GM19240 (cell line): ENCODE measurements around the gene DCAKD.
"Not testable (repeated sequence)": the region's sequence is repeated elsewhere in the genome, so short reads cannot be mapped to it uniquely, and the experiment has no call there.

Experiments
- DNase-seq: peaks from one replicate; pipeline ENCODE4 v3.0.0; 2011; ENCODE audit warnings: low spot score; ENCODE audit not compliant: insufficient read length

The DCAKD gene

GRCh38 chr17:45067637-45068036, 16.2 kb upstream of the DCAKD start:
- DNase-seq, result no peak

- DNase-seq, result no peak
Observed at GRCh38 chr17:45063198-45063597, 11.8 kb upstream of the DCAKD start.

GRCh38 chr17:45061606-45062205, 10.3 kb upstream of the DCAKD start:
- DNase-seq, result no peak

- DNase-seq, result peak; percentile 83
Observed at GRCh38 chr17:45060797-45061605, 9.6 kb upstream of the DCAKD start, which contains the start of gene NMT1. Gene NMT1, plus strand, starts transcription at chr17:45061317. Its CDS starts 13 bp downstream, at chr17:45061330.

GRCh38 chr17:45060382-45060796, 9.0 kb upstream of the DCAKD start:
- no peak for DNase-seq

GRCh38 chr17:45052052-45052772, 780 bp upstream of the DCAKD start:
- DNase-seq, result no peak

GRCh38 chr17:45051720-45052051, 254 bp upstream of the DCAKD start:
- DNase-seq, result not testable (repeated sequence)

- DNase-seq, result no peak
Observed at GRCh38 chr17:45050481-45051059, 862 bp downstream of the DCAKD start.

GRCh38 chr17:45048795-45049563, 2.5 kb downstream of the DCAKD start:
- DNase-seq, result no peak

- DNase-seq, result no peak
Observed at GRCh38 chr17:45046537-45047125, 4.8 kb downstream of the DCAKD start.

GRCh38 chr17:45043813-45044540, 7.5 kb downstream of the DCAKD start:
- DNase-seq, result no peak

GRCh38 chr17:45042346-45043120, 8.9 kb downstream of the DCAKD start:
- no peak for DNase-seq

- DNase-seq, result no peak
Observed at GRCh38 chr17:45040459-45040858, 11.0 kb downstream of the DCAKD start.

- DNase-seq, result no peak
Observed at GRCh38 chr17:45038728-45039634, 12.5 kb downstream of the DCAKD start.

GRCh38 chr17:45036691-45037090, 14.7 kb downstream of the DCAKD start:
- DNase-seq, result no peak

GRCh38 chr17:45035848-45036247, 15.6 kb downstream of the DCAKD start:
- no peak for DNase-seq

GRCh38 chr17:45034599-45034998, 16.8 kb downstream of the DCAKD start:
- no peak for DNase-seq

GRCh38 chr17:45032174-45032541, 19.3 kb downstream of the DCAKD start:
- DNase-seq, result no peak
